Stromal cell of bone marrow (primary cell): ENCODE measurements around the gene NUF2.
"Not testable (repeated sequence)": the region's sequence is repeated elsewhere in the genome, so short reads cannot be mapped to it uniquely, and the experiment has no call there.

ENCODE experiments used
- DNase-seq: peaks from one replicate; pipeline ENCODE4 v3.0.0-alpha.2; 2012; ENCODE audit warnings: low read depth

Gene NUF2

GRCh38 chr1:163335216-163335615, 13.5 kb downstream of the NUF2 start:
- no peak for DNase-seq

- DNase-seq, result no peak
These were observed 15.9 kb downstream of the NUF2 start for GRCh38 chr1:163337631-163338030.

- no peak for DNase-seq
These were observed 24.6 kb downstream of the NUF2 start for GRCh38 chr1:163346326-163346870.

GRCh38 chr1:163347106-163347505, 25.4 kb downstream of the NUF2 start:
- no peak for DNase-seq

GRCh38 chr1:163351912-163352311, 30.2 kb downstream of the NUF2 start:
- no peak for DNase-seq

- no peak for DNase-seq
These were observed 35.6 kb downstream of the NUF2 start for GRCh38 chr1:163357378-163357777.

- DNase-seq, result not testable (repeated sequence)
These were observed 36.4 kb downstream of the NUF2 start for GRCh38 chr1:163358172-163358571.

GRCh38 chr1:163361123-163361934, 39.6 kb downstream of the NUF2 start:
- no peak for DNase-seq

GRCh38 chr1:163365186-163365585, 43.4 kb downstream of the NUF2 start:
- no peak for DNase-seq

GRCh38 chr1:163366555-163366954, 44.8 kb downstream of the NUF2 start:
- DNase-seq, result no peak

- no peak for DNase-seq
These were observed 46.0 kb downstream of the NUF2 start for GRCh38 chr1:163367721-163368120.

- DNase-seq, result no peak
These were observed 50.8 kb downstream of the NUF2 start for GRCh38 chr1:163372576-163372975.

GRCh38 chr1:163378554-163378953, 56.8 kb downstream of the NUF2 start:
- DNase-seq, result no peak

GRCh38 chr1:163379801-163380200, 58.0 kb downstream of the NUF2 start:
- DNase-seq, result no peak

GRCh38 chr1:163381487-163382184, 59.9 kb downstream of the NUF2 start:
- DNase-seq, result no peak

GRCh38 chr1:163382395-163382794, 60.6 kb downstream of the NUF2 start:
- DNase-seq, result no peak

- no peak for DNase-seq
These were observed 65.4 kb downstream of the NUF2 start for GRCh38 chr1:163387146-163387545.

- no peak for DNase-seq
These were observed 67.2 kb downstream of the NUF2 start for GRCh38 chr1:163388970-163389369.

GRCh38 chr1:163395790-163396189, 74.0 kb downstream of the NUF2 start:
- no peak for DNase-seq

- no peak for DNase-seq
These were observed 75.9 kb downstream of the NUF2 start for GRCh38 chr1:163397451-163398200.

GRCh38 chr1:163399001-163399400, 77.2 kb downstream of the NUF2 start:
- DNase-seq, result no peak

- no peak for DNase-seq
These were observed 78.3 kb downstream of the NUF2 start for GRCh38 chr1:163399976-163400601.
